ENCODE results near the gene C18orf63. TPM values are rescaled to one million over a fixed set of nuclear protein-coding genes. Genes with fewer than 3 reads are reported as not detected.

C18orf63 gene
- total and polyA plus RNA-seq, 2 of the 4 experiments (the other 2 are of a cell fraction): not detected

GRCh38 chr18:74288730-74289129 lies 26.9 kb upstream of the C18orf63 start:
- peaks cover 6% of the 10 kb centered on the region; the same call in 1 of the 2 replicates for H4K20me1 ChIP-seq (ENCODE audit: insufficient read depth, low read length)
- no peak overlapping the region for H3K4me3 ChIP-seq (ENCODE audit: insufficient read depth, low read depth, low read length)
- H4K91ac ChIP-seq (ENCODE audit: insufficient read depth, low read depth, low read length): peak overlapping the region; percentile 72

More at GRCh38 chr18:74288730-74289129, 26.9 kb upstream of the C18orf63 start:
- Histone ChIP-seq H2BK20ac (ENCODE audit: low read depth, low read length) (peak overlapping the region; percentile 79), H3K4ac (ENCODE audit: low read depth, low read length) (peak overlapping the region; percentile 79), H3K79me1 (ENCODE audit: low read depth in 1 of 2, low read length in 2 of 2) (peaks cover 12 to 44% of the 10 kb centered on the region in 2 experiments), H3K23ac (ENCODE audit: low read depth, low read length) (peak overlapping the region; percentile 68), H2BK15ac (ENCODE audit: low read depth, low read length) (peak overlapping the region; percentile 77; the same call in 2 of the 3 replicates), H3K9me3 (ENCODE audit: control insufficient read depth, insufficient read depth, low read length) (no peaks in the 10 kb centered on the region), H2AK9ac (replicated peaks; ENCODE audit: low read depth, low read length, poor library complexity) (no peak overlapping the region), H2BK120ac (ENCODE audit: low read depth, low read length) (peak overlapping the region; percentile 80), H3K9me1 (ENCODE audit: insufficient read depth, low read length) (peaks cover 14% of the 10 kb centered on the region), H3K4me2 (ENCODE audit: low read depth, low read length) (peak overlapping the region; percentile 43), H3K27ac (ENCODE audit: insufficient read depth, low read length) (peak overlapping the region; percentile 52; the same call in 1 of the 2 replicates), H3K18ac (ENCODE audit: low read depth, low read length) (peak overlapping the region; percentile 51), H2AK5ac (ENCODE audit: low read depth, low read length) (peak overlapping the region; percentile 85), H4K8ac (ENCODE audit: low read depth in 2 of 2, low read length in 2 of 2) (peak overlapping the region; percentile 67 to 72; a peak in 2 of 4 replicates), H3K56ac (ENCODE audit: extremely low read depth, insufficient read depth, low read length) (0 out of 2 replicates have a peak overlapping the region, but pooled peaks have one; percentile 32), H3K9ac (ENCODE audit: low read depth, low read length) (no peak overlapping the region), H2BK5ac (ENCODE audit: low read depth, low read length, poor library complexity, severe bottlenecking) (peak overlapping the region; percentile 18), H3K14ac (replicated peaks; ENCODE audit: low read depth, low read length) (peak overlapping the region; percentile 71; the same call in 1 of the 2 replicates), H2AFZ (replicated peaks; ENCODE audit: low read length, poor library complexity) (no peak overlapping the region), H3K27me3 (ENCODE audit: control insufficient read depth, insufficient read depth, low read length) (no peaks in the 10 kb centered on the region), H4K5ac (ENCODE audit: low read depth, low read length) (peak overlapping the region; percentile 81), H3K36me3 (ENCODE audit: control insufficient read depth, insufficient read depth, low read length) (no peaks in the 10 kb centered on the region), H3K4me1 (ENCODE audit: control insufficient read depth, insufficient read depth, low read length) (peaks cover 17% of the 10 kb centered on the region)
- DNase-seq (no peak), ATAC-seq (ENCODE audit: low read depth) (no peak)
- WGBS, 2 experiments (ENCODE audit: extremely low coverage in 2 of 2, insufficient read length in 1 of 2): 94% methylated on average over 4 of the region's 9 CpGs; no CpG with 5 or more reads in 1 of the 2 experiments
- in situ Hi-C loops (cut with MboI; ENCODE audit: low sequenced_read_pairs): no loop called here
- TF ChIP-seq, protein P1, sequence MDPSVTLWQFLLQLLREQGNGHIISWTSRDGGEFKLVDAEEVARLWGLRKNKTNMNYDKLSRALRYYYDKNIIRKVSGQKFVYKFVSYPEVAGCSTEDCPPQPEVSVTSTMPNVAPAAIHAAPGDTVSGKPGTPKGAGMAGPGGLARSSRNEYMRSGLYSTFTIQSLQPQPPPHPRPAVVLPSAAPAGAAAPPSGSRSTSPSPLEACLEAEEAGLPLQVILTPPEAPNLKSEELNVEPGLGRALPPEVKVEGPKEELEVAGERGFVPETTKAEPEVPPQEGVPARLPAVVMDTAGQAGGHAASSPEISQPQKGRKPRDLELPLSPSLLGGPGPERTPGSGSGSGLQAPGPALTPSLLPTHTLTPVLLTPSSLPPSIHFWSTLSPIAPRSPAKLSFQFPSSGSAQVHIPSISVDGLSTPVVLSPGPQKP (IDR thresholded peaks at IDR 0.05; ENCODE audit: borderline replicate concordance, low read depth, low read length): no peak
- TF ChIP-seq USF2 (IDR thresholded peaks at IDR 0.05; ENCODE audit: low read depth, low read length) (no peak), CEBPB (IDR thresholded peaks at IDR 0.05; ENCODE audit: low read depth, low read length) (no peak), MAZ (IDR thresholded peaks at IDR 0.05; ENCODE audit: borderline replicate concordance, low read depth, low read length) (no peak), RAD21 (IDR thresholded peaks at IDR 0.05; ENCODE audit: low read length) (no peak), MAFK (IDR thresholded peaks at IDR 0.05; ENCODE audit: low read depth, low read length) (no peak), SMC3 (IDR thresholded peaks at IDR 0.05; ENCODE audit: low read depth, low read length) (no peak), CTCF (conservative IDR thresholded peaks at IDR 0.05; ENCODE audit: low read depth, low read length) (no peak), RFX5 (IDR thresholded peaks at IDR 0.05; ENCODE audit: low read depth, low read length) (no peak), RCOR1 (IDR thresholded peaks at IDR 0.05; ENCODE audit: insufficient replicate concordance, low read length) (no peak), NFE2L2 (IDR thresholded peaks at IDR 0.05; ENCODE audit: low read depth, low read length) (no peak), CHD1 (IDR thresholded peaks at IDR 0.05; ENCODE audit: low read depth, low read length) (no peak)
- CTCF ChIA-PET: no interaction called here
- intact Hi-C loops (cut with micrococcal nuclease): loop anchor here (5.0 kb wide), 1 partner anchor 36 kb away; no protein-coding TSS in a partner anchor
- dilution Hi-C loops (cut with HindIII; ENCODE audit: low sequenced_read_pairs, unreplicated experiment): no loop called here
- BruUV-seq (replicated peaks): no TSS peak
- POLR2A ChIA-PET (ENCODE audit: unreplicated experiment): no interaction called here

All from IMR-90 (cell line).